Fibroblast of skin of scalp (primary cell): Measurements from ENCODE around the gene KIF25.

Source experiments
- DNase-seq: peaks from one replicate; pipeline ENCODE4 v3.0.0-alpha.2; 2013

The KIF25 gene

GRCh38 chr6:168090706-168091105, 93.2 kb downstream of the KIF25 start:
- no peak for DNase-seq

DNA sequence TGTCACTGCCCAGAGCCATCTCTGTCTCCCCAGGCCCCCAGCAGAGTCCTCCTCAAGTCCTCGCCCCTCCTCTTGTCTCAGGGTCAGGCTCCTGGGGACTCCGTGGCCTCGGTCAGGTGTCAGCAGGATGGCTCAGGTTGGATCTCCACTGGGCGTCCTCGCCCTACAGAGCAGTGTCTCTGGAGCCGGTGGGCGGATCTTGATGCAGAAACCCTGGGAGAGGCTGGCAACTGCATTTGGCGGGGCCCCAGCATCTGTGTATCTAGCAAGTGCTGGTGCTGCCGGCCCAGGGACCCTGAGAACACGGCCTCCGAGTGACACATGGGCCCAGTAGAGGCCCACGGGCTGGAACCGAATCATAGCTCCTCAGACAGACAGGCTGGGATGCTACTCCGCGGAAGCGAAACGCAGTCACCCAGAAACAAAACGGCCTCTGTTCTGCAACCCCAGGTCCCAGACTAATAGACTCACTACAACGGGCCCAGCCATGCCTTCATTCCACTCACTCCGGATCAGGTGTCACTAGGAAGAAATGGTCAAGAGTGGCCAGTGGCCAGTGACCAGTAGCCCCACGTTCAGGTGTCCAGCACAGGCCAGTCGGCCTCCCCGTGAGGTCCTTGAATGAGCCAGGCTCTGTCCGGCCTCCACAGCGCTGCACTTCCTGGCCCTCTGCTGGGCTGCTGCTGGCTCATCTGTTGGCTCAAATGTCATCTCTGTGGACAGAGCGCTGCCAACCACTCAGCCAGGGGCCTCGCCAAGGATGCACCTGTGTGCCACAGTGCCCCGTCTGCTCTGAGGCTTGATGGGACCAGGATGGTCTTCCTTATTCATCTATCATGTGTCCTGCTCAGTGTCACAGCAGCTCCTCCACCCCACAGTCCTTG, 94.2 kb downstream of the KIF25 start:
- no peak for DNase-seq

DNA sequence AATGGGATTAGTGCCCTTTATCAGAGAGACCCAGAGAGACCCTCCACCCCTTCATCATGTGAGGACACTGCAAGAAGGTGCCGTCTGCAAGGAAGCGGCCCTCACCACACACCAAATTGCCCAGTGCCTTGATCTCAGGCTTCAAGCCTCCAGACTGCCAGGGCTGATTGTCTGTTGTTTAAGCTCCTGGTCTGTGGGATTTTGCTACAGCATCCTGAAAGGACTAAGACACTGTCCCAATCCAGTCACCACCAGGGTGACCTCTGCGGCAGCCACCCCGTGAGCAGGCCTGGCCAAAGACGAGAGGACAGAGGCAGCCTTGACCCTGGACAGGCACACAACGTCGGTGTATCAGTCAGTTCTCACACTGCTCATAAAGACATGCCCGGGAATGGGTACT, 95.1 kb downstream of the KIF25 start:
- DNase-seq: no peak

DNA sequence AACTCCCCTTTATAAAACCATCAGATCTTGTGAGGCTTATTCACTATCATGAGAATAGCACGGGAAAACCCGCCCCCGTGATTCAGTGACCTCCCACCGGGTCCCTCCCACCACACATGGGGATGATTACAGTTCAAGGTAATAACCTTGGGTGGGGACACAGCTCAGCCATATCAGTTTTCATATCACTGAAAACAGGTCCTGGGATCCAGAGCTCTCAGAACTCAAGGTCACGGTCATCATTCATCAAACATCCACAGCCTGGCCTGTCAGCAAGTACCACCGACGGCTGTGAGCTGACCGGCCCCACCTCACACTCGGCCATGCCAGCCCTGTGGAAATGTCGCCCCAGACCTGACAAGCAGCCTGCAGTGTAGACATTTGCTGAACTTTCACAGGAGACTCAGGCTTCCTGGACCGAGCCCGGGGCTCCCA, 95.6 kb downstream of the KIF25 start:
- DNase-seq: no peak

DNA sequence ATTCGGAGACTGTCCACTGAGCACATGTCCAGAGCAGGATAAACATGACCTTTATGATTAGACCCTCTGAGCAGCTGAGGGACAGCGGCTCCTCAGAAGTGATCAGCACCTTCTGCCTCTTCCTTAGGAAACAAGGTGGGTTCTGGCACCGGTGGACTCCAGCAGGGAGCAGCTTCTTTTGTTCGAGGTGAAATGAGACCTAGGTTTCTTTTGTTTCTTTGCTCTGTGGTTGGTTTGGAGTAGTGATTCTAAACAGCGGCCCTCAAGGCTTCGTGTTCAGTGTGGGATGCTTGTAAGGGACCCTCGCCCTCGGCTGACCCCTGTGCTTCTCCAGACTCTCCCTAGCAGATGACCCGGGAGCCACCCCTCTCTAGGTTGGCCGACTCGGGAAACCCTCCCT, 96.2 kb downstream of the KIF25 start:
- no peak for DNase-seq
